GM12801 (cell line): ENCODE measurements around the gene PLA2G3.

Experiments
- TF ChIP-seq, protein P1 (sequence below): IDR thresholded peaks from one replicate; pipeline ENCODE4 v1.5.1; 2011; ENCODE audit warnings: control low read depth; ENCODE audit not compliant: insufficient read length; ENCODE audit errors: extremely low read depth

The PLA2G3 gene

DNA sequence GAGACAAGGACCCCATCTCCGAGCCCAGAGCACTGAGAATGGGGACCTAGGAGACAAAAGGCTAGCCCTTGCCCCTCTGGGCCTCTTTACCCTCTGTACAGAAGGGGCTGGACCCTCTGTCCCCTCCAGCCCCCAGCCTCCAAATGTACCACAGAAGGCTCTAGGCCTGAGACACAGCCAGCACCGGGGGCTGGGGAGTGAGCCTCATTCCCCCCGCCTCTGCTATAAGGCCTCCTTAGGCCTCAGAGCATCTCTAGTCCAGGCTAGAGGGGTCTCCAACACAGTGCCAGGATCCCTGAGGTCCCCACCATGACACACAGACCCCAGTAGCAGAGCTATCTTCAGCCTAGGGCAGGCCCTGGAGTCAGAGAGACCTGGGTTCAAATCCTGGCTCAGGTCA lies 54.4 kb downstream of the PLA2G3 start:
- TF ChIP-seq, protein P1, sequence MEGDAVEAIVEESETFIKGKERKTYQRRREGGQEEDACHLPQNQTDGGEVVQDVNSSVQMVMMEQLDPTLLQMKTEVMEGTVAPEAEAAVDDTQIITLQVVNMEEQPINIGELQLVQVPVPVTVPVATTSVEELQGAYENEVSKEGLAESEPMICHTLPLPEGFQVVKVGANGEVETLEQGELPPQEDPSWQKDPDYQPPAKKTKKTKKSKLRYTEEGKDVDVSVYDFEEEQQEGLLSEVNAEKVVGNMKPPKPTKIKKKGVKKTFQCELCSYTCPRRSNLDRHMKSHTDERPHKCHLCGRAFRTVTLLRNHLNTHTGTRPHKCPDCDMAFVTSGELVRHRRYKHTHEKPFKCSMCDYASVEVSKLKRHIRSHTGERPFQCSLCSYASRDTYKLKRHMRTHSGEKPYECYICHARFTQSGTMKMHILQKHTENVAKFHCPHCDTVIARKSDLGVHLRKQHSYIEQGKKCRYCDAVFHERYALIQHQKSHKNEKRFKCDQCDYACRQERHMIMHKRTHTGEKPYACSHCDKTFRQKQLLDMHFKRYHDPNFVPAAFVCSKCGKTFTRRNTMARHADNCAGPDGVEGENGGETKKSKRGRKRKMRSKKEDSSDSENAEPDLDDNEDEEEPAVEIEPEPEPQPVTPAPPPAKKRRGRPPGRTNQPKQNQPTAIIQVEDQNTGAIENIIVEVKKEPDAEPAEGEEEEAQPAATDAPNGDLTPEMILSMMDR, result no peak

DNA sequence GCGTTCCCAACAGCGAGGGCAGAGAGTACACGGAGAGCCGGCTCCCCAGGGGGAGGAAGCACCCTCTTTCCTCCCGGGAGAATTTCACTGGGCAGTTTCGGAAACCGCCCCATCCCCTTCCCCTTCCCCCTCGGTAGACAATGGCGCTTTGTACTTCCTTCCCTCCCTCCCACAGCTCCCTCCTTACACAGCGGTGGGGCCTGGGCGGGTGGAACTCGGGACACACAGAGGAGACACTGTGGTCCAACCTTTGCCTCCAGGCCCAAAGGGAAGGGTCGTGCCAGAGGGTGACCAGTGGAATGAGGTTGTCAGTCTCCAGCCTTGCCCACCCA lies 54.8 kb downstream of the PLA2G3 start:
- TF ChIP-seq, protein P1, result no peak

DNA sequence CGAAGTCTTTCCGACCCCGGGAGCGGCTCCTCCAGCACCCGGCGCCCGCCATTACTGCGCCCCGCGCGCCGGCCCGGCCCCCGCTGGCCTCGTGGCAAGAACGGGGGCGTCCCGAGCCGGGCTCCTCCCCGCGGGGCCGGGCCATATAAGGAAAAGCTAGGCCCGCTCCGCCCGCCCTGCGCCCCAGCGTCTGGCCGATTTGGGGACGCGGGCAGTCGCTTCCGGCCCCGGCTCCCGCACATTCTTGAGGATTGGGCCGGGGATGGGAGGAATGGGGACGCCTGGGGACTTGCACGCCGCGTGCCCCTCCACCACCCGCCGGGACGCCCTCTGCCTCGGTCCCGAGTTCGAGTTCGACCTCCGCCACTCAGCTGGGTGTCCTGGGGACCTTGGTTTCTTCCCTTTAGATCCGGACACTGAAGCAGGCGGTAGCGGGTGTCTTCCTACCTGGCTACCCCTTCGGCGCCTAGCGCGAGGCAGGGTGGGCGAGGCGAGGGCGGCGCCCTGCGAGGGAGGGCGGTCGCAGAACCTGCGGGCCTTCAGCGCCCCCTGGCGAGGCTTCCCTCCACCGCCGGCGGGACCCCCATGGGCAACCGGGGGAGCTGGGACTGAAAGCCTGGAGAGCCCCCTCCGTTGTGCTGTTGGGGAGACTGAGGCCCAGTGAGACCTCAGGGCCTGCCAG lies 55.4 kb downstream of the PLA2G3 start:
- TF ChIP-seq, protein P1, result no peak
